ENCODE results near the gene NCMAP. TPM values are rescaled to one million over a fixed set of nuclear protein-coding genes. Genes with fewer than 3 reads are reported as not detected.

NCMAP gene
- total and polyA plus RNA-seq, 2 of the 4 experiments (the other 2 are of a cell fraction): not detected

DNA sequence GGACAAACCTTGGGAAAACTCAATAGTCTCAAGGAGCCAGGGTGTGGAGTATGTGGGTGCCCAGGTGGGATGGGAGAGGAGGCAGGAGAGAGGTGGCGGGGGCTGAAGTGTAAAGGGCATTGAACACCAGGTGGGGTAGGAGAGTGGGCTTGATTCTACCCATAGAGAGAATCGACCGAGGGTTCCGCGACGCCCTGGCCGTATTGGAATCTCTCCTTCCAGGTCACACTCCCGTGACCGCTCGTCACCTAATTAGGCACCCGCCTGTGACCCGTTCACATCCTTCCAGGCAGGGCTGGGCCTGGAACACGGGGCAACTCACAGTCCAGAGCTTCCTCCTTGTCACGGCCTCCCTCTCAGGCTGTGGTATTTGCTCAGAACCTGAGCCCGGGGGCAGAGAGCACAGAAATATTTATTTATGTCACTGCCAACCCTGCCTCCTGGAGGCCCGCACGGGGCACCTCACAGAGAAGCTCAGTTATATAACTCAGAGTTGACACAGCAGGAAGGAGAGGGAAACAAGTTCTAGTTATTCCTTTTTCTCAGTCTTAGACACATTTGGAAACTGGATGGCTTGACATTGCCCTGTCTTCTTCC is 12.0 kb downstream of the NCMAP start:
- ChIA-PET CTCF (no interaction called here), POLR2A (ENCODE audit: unreplicated experiment) (no interaction called here)

More for the DNA sequence above, 12.0 kb downstream of the NCMAP start:
- H4K5ac ChIP-seq (ENCODE audit: low read depth, low read length): no peak overlapping the region
- no TSS peak for BruUV-seq (replicated peaks)
- no peak overlapping the region for H3K14ac ChIP-seq (replicated peaks; ENCODE audit: low read depth, low read length)
- H3K4me1 ChIP-seq (ENCODE audit: control insufficient read depth, insufficient read depth, low read length): no peaks in the 10 kb centered on the region
- no peak overlapping the region for H3K18ac ChIP-seq (ENCODE audit: low read depth, low read length)
- H2AFZ ChIP-seq (replicated peaks; ENCODE audit: low read length, poor library complexity): peak overlapping the region; percentile 12
- H2BK120ac ChIP-seq (ENCODE audit: low read depth, low read length): no peak overlapping the region
- DNase-seq (no peak), ATAC-seq (ENCODE audit: low read depth) (no peak)
- no peak overlapping the region for H2BK5ac ChIP-seq (ENCODE audit: low read depth, low read length, poor library complexity, severe bottlenecking)
- 0% methylated on average over 1 of the region's 17 CpGs; no CpG with 5 or more reads in 1 of the 2 experiments for WGBS, 2 experiments (ENCODE audit: extremely low coverage in 2 of 2, insufficient read length in 1 of 2)
- H3K4me3 ChIP-seq (ENCODE audit: insufficient read depth, low read depth, low read length): no peak overlapping the region
- no peak overlapping the region for H3K27ac ChIP-seq (ENCODE audit: insufficient read depth, low read length)
- H2AK5ac ChIP-seq (ENCODE audit: low read depth, low read length): no peak overlapping the region
- no peak for TF ChIP-seq FOS (IDR thresholded peaks at IDR 0.05; ENCODE audit: low read depth, low read length)
- TF ChIP-seq MXI1 (IDR thresholded peaks at IDR 0.05; ENCODE audit: borderline replicate concordance, low read depth, low read length): no peak
- no peak for TF ChIP-seq BHLHE40 (IDR thresholded peaks at IDR 0.05; ENCODE audit: low read depth, low read length)
- TF ChIP-seq POLR2A (IDR thresholded peaks at IDR 0.05; ENCODE audit: low read depth, low read length): no peak
- H3K9me3 ChIP-seq (ENCODE audit: control insufficient read depth, insufficient read depth, low read length): no peaks in the 10 kb centered on the region
- H3K79me1 ChIP-seq (ENCODE audit: low read depth in 1 of 2, low read length in 2 of 2): no peaks in the 10 kb centered on the region
- H3K27me3 ChIP-seq (ENCODE audit: control insufficient read depth, insufficient read depth, low read length): no peaks in the 10 kb centered on the region
- H3K4me2 ChIP-seq (ENCODE audit: low read depth, low read length): no peak overlapping the region
- intact Hi-C loops (cut with micrococcal nuclease): no loop called here
- no peak overlapping the region for H2BK20ac ChIP-seq (ENCODE audit: low read depth, low read length)
- no peak overlapping the region for H4K8ac ChIP-seq (ENCODE audit: low read depth in 2 of 2, low read length in 2 of 2)
- H3K23ac ChIP-seq (ENCODE audit: low read depth, low read length): no peak overlapping the region
- in situ Hi-C loops (cut with MboI; ENCODE audit: low sequenced_read_pairs): no loop called here
- H4K20me1 ChIP-seq (ENCODE audit: insufficient read depth, low read length): no peaks in the 10 kb centered on the region
- dilution Hi-C loops (cut with HindIII; ENCODE audit: low sequenced_read_pairs, unreplicated experiment): no loop called here
- H2BK15ac ChIP-seq (ENCODE audit: low read depth, low read length): no peak overlapping the region
- H3K9me1 ChIP-seq (ENCODE audit: insufficient read depth, low read length): no peaks in the 10 kb centered on the region
- no peak overlapping the region for H3K4ac ChIP-seq (ENCODE audit: low read depth, low read length)
- no peak overlapping the region for H4K91ac ChIP-seq (ENCODE audit: insufficient read depth, low read depth, low read length)
- no peaks in the 10 kb centered on the region for H3K36me3 ChIP-seq (ENCODE audit: control insufficient read depth, insufficient read depth, low read length)
- no peak overlapping the region for H2AK9ac ChIP-seq (replicated peaks; ENCODE audit: low read depth, low read length, poor library complexity)
- no peak overlapping the region for H3K56ac ChIP-seq (ENCODE audit: extremely low read depth, insufficient read depth, low read length)
- no peak overlapping the region for H3K9ac ChIP-seq (ENCODE audit: low read depth, low read length)
